ENCODE results near the gene CDR2L.

The CDR2L gene

GRCh38 chr17:74987418-74987908, at the start of gene CDR2L:
CDR2L (plus strand) TSS chr17:74987632; CDS start chr17:74988044, 412 bp downstream.
- DNase-seq = peak; percentile 88

GRCh38 chr17:74938194-74938950, 49.1 kb upstream of the CDR2L start:
- DNase-seq = no peak

GRCh38 chr17:74939534-74939933, 47.9 kb upstream of the CDR2L start:
- DNase-seq = no peak

GRCh38 chr17:74941128-74941725, 46.2 kb upstream of the CDR2L start:
- DNase-seq = no peak

- DNase-seq = no peak
Measured at GRCh38 chr17:74943808-74944522, 43.5 kb upstream of the CDR2L start.

GRCh38 chr17:74945543-74945942, 41.9 kb upstream of the CDR2L start:
- DNase-seq = no peak

GRCh38 chr17:74946641-74947040, 40.8 kb upstream of the CDR2L start:
- no peak for DNase-seq

GRCh38 chr17:74947041-74947754, 40.2 kb upstream of the CDR2L start:
- DNase-seq = no peak

GRCh38 chr17:74949455-74950115, 37.8 kb upstream of the CDR2L start:
- DNase-seq = no peak

- no peak for DNase-seq
Measured at GRCh38 chr17:74950207-74950606, 37.2 kb upstream of the CDR2L start.

GRCh38 chr17:74951065-74951464, 36.4 kb upstream of the CDR2L start:
- no peak for DNase-seq

- no peak for DNase-seq
Measured at GRCh38 chr17:74951680-74952421, 35.6 kb upstream of the CDR2L start.

GRCh38 chr17:74952431-74953133, 34.9 kb upstream of the CDR2L start:
- no peak for DNase-seq

GRCh38 chr17:74953134-74953687, 34.2 kb upstream of the CDR2L start:
- DNase-seq = no peak

GRCh38 chr17:74954115-74954514, 33.3 kb upstream of the CDR2L start:
- no peak for DNase-seq

GRCh38 chr17:74954665-74955421, 32.6 kb upstream of the CDR2L start:
- DNase-seq = no peak

- no peak for DNase-seq
Measured at GRCh38 chr17:74956093-74956492, 31.3 kb upstream of the CDR2L start.

GRCh38 chr17:74957935-74958740, 29.3 kb upstream of the CDR2L start:
- peak; percentile 75 for DNase-seq

Data from activated T-cell treated with anti-CD3 and anti-CD28 coated beads for 4 hours (primary cell).